ENCODE data around the gene PRX.
"Not testable (repeated sequence)": the region's sequence is repeated elsewhere in the genome, so short reads cannot be mapped to it uniquely, and the experiment has no call there.

Gene PRX

GRCh38 chr19:40419066-40419612, 6.0 kb upstream of the PRX start:
- DNase-seq (ENCODE audit: low read depth) = no peak
- no peak overlapping the region for H3K4me3 ChIP-seq (ENCODE audit: low read depth, low read length)

GRCh38 chr19:40418040-40418439, 4.9 kb upstream of the PRX start:
- H3K4me3 ChIP-seq (ENCODE audit: low read depth, low read length) = no peak overlapping the region
- no peak for DNase-seq (ENCODE audit: low read depth)

GRCh38 chr19:40417643-40417981, 4.4 kb upstream of the PRX start:
- no peak for DNase-seq (ENCODE audit: low read depth)
- H3K4me3 ChIP-seq (ENCODE audit: low read depth, low read length) = no peak overlapping the region

GRCh38 chr19:40416918-40417642, 3.9 kb upstream of the PRX start:
- H3K4me3 ChIP-seq (ENCODE audit: low read depth, low read length) = no peak overlapping the region
- no peak for DNase-seq (ENCODE audit: low read depth)

GRCh38 chr19:40415768-40416167, 2.6 kb upstream of the PRX start:
- H3K4me3 ChIP-seq (ENCODE audit: low read depth, low read length) = no peak overlapping the region
- no peak for DNase-seq (ENCODE audit: low read depth)

DNA sequence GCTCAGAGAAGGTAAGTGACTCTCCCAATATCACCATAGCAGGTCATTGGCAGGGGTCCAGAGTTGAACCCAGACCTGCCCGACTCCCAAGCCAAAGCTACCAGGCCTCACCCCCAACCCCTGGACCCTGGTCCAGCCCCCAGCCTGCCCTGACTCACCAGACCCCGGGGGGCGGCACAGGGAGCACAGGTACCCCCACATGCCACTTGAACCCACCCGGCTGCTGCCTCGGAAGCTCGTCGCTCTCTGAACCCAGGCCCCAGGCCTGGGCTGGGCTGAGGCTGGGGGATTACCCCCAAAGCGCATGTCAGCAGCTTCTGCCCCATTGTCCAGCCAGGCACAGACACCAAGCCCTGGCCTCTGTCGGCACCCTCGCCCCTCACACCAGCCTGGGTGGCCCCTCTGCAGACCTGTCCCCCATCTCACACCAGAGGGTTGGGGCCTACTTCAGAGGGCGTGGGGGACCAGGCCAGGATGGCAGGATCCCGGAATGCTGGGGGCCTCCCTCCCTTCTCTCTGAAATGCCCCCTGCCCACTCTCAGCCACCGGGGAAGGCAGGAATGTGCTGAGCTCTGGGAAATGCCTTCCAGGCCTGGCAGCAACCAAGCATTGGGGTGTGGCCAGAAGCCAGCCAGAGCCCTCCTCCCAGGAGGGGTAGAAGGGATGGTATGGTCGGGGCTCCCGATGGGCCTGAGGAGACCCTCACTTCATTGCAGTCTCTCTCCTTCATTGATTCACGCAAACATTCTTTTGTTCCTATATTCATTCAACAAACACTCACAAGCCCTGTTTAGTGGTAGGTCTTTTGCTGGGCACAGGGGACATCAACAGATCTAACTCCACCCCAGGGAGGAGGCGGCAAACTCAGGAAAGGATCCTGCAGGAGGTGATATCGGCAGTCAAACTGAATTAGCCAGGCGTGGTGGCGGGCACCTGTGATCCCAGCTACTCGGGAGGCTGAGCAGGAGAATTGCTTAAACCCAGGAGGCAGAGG, 1.7 kb upstream of the PRX start:
- DNase-seq (ENCODE audit: low read depth) = no peak
- no peak overlapping the region for H3K4me3 ChIP-seq (ENCODE audit: low read depth, low read length)

GRCh38 chr19:40412866-40413265, 312 bp downstream of the PRX start:
- H3K4me3 ChIP-seq (ENCODE audit: low read depth, low read length) = no peak overlapping the region
- no peak for DNase-seq (ENCODE audit: low read depth)

DNA sequence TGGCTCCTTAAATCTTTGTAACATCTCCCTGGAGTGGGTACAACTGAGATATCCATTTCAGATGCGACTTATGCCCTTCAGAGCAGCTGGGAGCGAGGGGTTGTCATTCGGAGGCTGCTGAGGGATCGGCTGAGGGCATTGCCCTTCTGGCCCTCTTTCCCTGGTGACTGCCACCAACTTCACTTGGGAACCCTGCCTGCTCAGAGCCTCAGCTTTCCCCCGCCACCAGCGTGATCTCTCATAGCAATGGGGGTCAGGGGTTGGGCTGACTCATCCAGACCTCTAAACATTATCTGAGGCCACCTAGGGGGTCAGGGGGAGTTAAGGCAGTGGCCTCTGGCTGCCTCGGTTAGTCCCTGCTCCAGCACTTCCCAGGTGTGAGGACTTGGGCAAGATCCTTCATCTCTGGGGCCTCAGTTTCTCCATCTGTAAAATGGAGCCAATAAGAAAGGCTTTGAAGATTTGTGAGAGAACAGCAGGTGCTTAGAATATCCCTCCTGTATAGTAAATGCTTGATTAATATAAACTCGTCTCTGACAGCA, 1.1 kb downstream of the PRX start:
- DNase-seq (ENCODE audit: low read depth) = no peak
- H3K4me3 ChIP-seq (ENCODE audit: low read depth, low read length) = no peak overlapping the region

- H3K4me3 ChIP-seq (ENCODE audit: low read depth, low read length) = no peak overlapping the region
- no peak for DNase-seq (ENCODE audit: low read depth)
Measured at GRCh38 chr19:40411125-40411842, 1.9 kb downstream of the PRX start.

- DNase-seq (ENCODE audit: low read depth) = no peak
- H3K4me3 ChIP-seq (ENCODE audit: low read depth, low read length) = no peak overlapping the region
Measured at GRCh38 chr19:40410030-40410389, 3.2 kb downstream of the PRX start.

GRCh38 chr19:40408598-40408925, 4.6 kb downstream of the PRX start:
- not testable (repeated sequence) for DNase-seq (ENCODE audit: low read depth); H3K4me3 ChIP-seq (ENCODE audit: low read depth, low read length)

DNA sequence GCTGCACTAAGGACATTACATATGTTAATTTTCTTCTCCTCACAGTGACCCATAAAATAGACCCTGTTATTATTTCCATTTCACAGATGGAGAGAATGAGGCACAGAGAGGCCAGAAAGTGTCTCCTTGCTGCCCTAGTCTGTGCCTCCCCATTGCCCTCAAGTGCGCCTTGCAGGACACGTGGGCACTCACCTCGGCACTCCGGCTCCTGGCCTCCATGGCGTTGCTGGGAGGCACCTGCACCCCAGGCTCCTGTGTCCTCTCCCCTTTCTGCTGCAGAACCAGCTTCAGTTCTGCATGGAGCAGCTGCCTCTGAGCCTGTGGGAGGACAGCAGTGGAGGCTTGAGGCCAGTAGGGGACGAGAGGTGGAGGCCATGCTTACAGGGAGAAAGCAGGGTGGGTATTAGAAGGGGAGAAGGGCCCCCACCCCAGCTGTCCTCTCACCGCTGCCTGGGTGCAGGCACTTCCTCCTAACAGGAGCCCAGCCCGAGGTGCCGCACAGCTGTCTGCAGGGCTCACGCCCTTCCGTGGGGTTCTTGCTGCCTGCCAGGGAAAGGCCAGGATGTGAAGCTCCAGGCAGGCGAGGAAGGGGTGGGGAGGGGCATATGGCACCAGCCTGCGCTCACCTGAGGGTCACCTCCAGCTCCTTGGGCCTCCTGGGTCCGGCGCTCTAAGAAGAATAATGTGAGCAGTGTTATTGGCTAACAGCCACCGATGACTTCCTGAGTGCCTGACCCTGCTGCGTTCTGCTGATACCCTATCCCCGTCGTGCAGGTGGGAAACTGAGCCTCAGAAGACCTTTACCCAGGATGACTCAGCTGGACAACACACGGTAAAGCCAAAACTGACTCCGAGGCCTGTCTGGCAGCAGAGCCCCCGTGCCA, 5.2 kb downstream of the PRX start:
- DNase-seq (ENCODE audit: low read depth) = no peak
- H3K4me3 ChIP-seq (ENCODE audit: low read depth, low read length) = no peak overlapping the region

GRCh38 chr19:40403262-40403984, 9.8 kb downstream of the PRX start:
- peak; percentile 64 for DNase-seq (ENCODE audit: low read depth)
- peak overlapping the region; percentile 60 for H3K4me3 ChIP-seq (ENCODE audit: low read depth, low read length)

GRCh38 chr19:40400559-40400958, 12.6 kb downstream of the PRX start:
- DNase-seq (ENCODE audit: low read depth) = no peak

GRCh38 chr19:40398417-40399131, 14.6 kb downstream of the PRX start:
- H3K4me3 ChIP-seq (ENCODE audit: low read depth, low read length) = no peak overlapping the region
- no peak for DNase-seq (ENCODE audit: low read depth)

More at GRCh38 chr19:40400559-40400958, 12.6 kb downstream of the PRX start:
- no peak overlapping the region for H3K4me3 ChIP-seq (ENCODE audit: low read depth, low read length)

DNA sequence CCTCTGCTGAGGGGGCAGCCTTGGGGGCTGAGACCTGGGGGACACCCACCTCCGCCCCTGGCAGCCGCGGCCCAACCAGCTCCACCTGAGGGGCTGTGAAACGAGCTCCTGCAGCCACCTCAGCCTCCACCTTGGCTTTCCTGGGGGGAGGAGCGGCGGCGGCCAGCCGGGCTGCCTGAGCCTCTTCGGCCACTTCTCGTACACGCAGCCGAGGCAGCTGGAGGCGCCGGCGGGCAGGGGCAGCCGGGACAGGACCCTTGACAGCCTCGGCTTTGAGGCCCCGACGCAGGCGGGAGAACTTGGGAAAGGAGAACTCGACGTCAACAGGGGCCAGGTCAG, 15.6 kb downstream of the PRX start:
- no peak for DNase-seq (ENCODE audit: low read depth)
- H3K4me3 ChIP-seq (ENCODE audit: low read depth, low read length) = no peak overlapping the region

- H3K4me3 ChIP-seq (ENCODE audit: low read depth, low read length) = no peak overlapping the region
Measured at GRCh38 chr19:40396886-40397567, 16.2 kb downstream of the PRX start.

More at GRCh38 chr19:40396886-40397567, 16.2 kb downstream of the PRX start:
- DNase-seq (ENCODE audit: low read depth) = no peak

Data from skeletal muscle cell (primary cell).